Germinal center (tissue), 1 donor: ENCODE data around the gene OR7D4.
"Not testable (repeated sequence)": the region's sequence is repeated elsewhere in the genome, so short reads cannot be mapped to it uniquely, and the experiment has no call there.

Experiments
- DNase-seq: peaks from one replicate; pipeline ENCODE4 v3.0.0; 2012; ENCODE audit warnings: mixed read lengths, low spot score

Gene OR7D4

DNA sequence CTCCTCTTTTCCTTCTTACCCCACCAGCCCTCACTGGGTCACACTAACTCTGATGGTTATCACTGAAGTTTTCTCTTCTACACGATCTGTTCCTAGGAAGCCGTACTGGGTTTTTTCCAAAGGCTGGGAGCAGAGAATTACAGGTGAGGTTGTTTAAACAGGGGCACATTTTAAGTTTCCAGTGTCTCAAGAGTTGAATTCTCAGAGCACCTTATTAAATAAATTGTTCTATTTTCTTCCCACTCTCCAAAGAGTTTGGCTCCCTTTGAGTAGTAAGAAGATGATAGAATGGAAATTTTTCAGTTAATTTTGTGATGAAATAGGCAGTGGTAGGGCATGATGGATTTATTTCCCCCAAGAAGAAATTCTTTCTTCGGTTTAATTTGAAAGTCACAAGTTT is at the start of gene OR7D4:
TSS of gene OR7D4 (minus strand) at position 101 of the 400 bp plus-strand sequence. CDS start 4,752 bp downstream, outside the sequence.
- DNase-seq: no peak

DNA sequence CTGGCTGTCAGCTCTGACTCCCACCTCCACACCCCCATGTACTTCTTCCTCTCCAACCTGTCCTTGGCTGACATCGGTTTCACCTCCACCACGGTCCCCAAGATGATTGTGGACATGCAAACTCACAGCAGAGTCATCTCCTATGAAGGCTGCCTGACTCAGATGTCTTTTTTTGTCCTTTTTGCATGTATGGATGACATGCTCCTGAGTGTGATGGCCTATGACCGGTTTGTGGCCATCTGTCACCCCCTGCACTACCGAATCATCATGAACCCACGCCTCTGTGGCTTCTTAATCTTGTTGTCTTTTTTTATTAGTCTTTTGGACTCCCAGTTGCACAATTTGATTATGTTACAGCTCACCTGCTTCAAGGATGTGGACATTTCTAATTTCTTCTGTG is 31.8 kb upstream of the OR7D4 start:
- DNase-seq: no peak

DNA sequence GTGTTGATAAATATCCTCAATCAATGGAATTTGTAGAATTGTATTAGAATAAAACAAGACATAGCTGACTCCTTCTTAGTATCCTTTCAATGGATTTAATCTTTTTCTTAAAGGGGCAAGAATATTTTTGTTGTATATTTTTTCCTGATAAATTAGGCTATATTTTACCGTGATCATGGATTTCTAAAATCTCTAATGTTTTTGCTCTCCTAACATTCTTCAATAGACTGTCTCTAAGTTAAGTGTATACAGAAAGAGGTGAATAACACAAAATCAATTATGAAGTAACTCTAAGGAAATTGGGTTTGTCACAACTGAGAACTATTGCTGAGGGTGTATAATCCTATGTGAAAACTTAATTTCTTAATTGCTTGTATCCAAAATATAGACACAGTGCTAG is 31.2 kb upstream of the OR7D4 start, which contains the start of gene OR7E24:
TSS of gene OR7E24 (plus strand) at position 301 of the 400 bp plus-strand sequence. CDS start 114 bp downstream, outside the sequence.
- DNase-seq: no peak

DNA sequence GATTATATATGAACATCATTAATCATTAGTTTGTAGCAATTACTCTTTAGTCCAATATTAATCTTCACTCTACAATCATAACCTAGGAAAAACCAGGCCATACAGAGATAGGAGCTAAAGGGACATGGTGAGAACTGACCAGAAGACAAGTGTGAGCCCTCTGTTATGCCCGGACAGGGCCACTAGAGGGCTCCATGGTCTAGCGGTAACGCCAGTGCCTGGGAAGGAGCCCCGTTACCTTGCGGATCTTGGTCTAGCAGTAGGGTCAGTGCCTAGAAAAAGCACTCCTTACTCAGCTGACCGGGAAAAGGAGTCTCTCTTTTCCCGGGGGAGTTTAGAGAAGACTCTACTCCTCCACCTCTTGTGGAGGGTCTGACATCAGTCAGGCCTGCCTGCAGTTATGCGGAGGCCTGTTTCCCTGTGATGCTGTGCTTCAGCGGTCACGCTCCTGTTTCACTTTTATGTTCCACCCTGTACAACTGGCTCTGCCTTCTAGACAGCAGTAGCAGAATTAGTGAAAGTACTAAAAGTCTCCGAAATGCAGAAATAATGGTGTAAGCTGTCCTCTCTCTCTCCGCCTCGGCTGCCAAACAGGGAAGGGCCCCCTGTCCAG is 13.8 kb downstream of the OR7D4 start:
- peak; percentile 42 for DNase-seq

DNA sequence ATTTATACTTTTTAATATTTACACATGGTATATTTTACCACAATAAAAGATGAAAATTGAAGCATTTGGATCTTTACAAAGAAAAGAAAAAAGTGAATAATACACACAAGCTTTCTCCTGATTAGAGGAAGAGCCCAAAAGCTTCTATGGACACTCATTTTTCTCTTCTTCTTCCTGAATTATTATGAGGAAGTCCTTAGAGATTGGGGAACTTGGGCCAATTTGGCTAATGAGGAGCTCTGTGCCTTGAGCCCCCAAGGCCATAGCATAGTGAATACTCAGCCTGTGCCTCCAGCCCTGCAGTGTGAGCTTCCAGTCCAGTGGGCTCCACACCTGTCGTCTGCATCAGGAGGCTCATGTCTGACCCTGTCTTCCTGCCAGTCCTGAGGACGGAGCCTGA is 21.3 kb downstream of the OR7D4 start:
- DNase-seq: not testable (repeated sequence)

DNA sequence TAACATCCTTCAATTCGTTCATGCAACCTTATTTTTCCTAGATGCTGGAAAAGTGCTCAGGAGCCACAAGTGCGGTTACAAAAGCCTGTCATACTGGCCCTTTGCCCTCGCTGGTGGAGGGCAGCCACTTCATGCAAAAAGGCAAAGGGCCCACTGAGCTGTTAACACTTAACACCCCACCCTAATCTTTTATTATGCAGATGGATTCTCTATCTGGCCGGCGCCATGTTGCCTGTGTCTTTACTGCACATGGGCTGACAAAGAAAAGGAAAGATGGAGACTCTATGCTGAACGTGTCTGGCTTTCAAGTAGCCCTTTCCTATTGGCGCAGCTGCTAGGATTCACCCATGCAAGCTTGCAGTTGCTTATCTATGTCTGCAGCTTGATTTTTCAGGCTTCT is 29.9 kb downstream of the OR7D4 start:
- no peak for DNase-seq

DNA sequence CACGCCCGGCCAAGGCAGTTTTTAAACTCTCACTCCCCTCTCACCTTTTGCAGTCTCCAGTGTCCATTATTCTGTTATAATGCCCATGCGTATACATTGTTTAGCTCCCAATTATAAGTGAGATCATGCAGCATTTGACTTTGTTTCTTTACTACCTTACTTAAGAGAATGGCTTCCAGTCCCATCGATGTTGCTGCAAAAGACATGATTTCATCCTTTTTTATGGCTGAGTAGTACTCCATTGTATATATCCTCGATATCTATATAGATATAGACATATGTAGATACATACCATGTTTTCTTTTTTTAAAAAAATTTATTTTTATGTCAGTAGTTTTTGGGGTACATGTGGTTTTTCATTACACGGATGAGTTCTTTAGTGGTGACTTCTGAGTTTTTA is 32.2 kb downstream of the OR7D4 start:
- DNase-seq: no peak

DNA sequence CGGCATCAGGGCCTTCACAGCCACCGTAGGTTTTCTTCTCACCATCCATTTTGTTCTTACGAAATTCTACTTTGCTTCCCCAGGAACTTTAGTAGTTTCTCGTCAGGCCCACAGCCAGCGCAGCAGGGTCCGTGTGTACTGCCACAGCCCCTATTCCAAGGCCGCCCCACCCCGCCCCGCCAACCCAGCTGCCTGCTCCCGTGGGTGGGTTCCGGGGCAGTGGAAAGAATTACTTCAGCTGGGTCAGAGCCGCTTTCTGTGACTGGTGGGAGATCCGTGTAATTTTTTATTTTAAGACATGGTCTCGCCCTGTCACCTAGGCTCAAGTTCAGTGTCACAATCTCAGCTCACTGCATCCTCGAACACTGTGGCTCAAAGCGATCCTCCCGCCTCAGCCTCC is 36.4 kb downstream of the OR7D4 start:
- no peak for DNase-seq

DNA sequence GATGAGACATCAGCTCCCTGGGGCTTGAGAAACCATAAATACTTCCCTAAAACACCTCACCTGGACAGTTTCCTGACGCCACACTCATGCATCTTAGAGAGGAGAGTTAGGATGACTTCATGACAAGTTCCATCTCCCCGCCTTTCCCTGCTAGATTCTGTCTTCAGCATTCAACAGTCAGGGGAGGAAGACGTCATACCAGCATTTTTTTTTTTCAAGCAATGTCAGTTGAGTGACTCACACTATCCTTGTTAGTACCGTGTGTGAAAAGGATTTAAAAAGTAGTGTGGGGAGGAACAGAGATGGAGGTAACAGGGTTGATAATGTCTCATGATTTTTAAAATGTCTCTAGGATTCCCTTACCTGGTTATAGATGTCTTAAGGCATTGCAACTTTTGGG is 40.5 kb downstream of the OR7D4 start, which contains the start of gene OR7D2:
TSS of gene OR7D2 (plus strand) at position 79 of the 400 bp plus-strand sequence. CDS start 6,803 bp downstream, outside the sequence.
- DNase-seq: no peak

DNA sequence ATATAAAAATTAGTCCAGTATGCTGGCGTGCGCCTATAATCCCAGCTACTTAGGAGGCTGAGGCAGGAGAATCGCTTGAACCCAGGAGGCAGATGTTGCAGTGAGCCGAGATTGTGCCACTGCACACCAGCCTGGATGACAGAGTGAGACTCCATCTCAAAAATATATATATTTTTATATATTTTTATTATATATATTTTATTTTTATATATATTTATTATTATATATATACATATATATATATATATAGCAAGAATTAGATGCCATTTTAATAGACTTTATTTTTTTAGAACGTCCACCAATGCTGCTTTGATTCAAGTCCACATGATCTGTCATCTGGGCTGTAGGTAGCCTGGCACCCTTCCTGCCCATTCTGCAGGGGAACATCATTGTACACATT is 44.1 kb downstream of the OR7D4 start:
- DNase-seq: no peak

DNA sequence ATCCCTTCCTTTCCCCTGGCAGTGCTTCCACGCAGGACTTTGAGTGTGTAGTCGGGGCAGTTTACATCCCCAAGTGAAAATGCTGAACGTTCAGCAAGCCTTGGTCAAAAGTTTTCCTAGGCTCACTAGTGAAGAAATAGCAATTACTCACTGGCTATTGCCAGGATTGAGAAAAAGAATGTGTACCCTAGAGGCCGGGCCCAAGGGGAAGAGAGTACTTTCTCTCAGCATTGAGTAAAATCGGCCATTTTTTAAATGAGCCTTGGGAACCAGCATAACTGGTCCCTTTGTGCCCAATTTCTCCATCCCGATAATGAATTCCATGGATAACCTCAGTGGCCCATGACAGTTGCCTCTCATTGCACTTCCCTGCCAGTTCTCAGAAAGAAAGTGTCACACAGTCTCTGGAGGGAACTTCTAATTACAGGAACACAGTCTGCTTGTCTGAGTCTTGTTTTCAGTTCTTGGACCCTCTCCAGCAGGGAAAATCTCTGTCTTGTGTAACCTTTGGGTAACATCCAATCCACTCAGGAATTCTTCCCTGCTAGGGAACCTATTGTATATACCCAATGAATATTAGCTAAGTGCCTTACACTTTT is 47.9 kb downstream of the OR7D4 start:
- DNase-seq: no peak

DNA sequence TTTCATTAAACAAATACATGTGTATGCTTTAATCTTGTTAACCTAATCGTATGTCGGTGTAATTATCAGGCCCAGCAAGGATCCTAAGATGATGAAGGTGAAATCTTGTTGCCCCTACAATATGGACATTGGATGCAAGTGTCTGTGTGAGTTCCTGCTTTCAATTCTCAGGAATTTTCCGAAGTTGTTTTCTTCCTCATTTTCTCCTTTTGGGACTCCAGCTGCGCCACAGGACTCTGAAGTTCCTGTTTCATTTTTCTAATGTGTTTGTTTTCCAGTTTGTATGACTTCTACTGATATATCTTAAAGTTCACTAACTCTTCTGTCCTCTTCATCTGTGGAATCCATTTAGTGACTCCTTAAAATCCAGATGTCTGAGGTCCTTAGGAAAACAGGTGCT is 52.5 kb downstream of the OR7D4 start:
- no peak for DNase-seq

DNA sequence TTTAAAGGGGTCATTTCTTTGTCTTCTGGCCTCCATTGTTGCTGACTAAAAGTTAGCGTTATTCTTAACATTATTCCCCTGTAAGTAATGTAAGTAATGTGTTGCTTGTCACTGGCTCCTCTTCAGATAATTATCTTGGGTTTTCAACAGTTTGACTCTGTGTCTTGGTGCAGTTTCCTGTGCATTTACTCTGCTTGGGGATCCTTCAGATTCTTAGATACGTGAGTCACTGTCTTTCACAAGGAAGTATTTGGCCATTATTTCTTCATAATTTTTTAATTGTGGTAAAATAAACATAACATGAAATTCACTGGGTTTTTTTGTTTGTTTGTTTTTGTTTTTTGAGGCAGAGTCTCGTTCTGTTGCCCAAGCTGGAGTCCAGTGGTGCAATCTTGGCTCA is 54.1 kb downstream of the OR7D4 start:
- DNase-seq: no peak

DNA sequence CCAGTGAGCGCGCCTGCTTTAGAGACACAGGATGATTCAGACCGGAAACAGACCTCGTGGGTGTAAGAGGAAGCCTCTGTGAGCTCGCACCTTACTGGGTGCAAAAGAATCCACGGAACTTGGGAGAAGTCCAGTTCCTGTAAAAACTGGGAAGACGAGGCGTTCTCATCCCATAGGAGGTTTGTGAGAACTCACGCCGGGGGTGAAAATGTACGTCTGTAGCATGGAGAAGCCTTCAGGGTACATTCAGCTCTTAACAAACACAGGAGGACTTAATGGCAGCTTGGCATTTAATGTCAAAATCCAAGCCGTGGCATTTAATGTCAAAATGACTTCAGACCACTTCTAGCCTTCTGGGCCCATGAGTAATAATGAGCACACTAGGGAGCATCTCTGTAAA is 58.0 kb downstream of the OR7D4 start:
- no peak for DNase-seq
